ENCODE data around the gene ST6GALNAC2.

Gene ST6GALNAC2

DNA sequence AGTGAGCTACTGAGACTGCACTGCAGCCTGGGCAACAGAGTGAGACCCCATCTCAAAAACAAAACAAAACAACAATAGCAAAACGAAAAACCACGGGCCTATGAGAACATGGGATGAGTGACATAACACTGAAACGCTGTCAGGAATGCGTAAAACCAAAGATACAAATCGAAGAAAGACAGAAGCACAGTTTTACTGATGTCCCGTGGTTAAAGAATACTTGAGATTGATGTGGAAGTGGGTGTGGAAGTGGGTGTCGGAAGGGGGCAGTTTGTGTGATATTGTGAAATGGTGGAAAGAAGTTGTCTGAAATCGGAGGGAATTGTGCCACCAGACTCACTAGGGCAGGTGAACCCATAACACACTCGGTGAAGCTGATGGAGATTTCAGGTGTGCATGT is 9.5 kb downstream of the ST6GALNAC2 start:
- TF ChIP-seq CTCF (IDR thresholded peaks at IDR 0.05; ENCODE audit: low read depth, low read length, missing control alignments) = no peak
- H3K36me3 ChIP-seq (replicated peaks) = no peaks in the 10 kb centered on the region
- H3K4me3 ChIP-seq (ENCODE audit: low read depth, low read length) = no peak overlapping the region
- no peaks in the 10 kb centered on the region for H3K27me3 ChIP-seq (replicated peaks)
- H3K27ac ChIP-seq = no peak overlapping the region
- in situ Hi-C loops (cut with HindIII; ENCODE audit: low pct_ligation_motif_present, low sequenced_read_pairs) = no loop called here
- no peak for DNase-seq

- H3K36me3 ChIP-seq (replicated peaks) = no peaks in the 10 kb centered on the region
- no peak for TF ChIP-seq CTCF (IDR thresholded peaks at IDR 0.05; ENCODE audit: low read depth, low read length, missing control alignments)
- DNase-seq = no peak
- in situ Hi-C loops (cut with HindIII; ENCODE audit: low pct_ligation_motif_present, low sequenced_read_pairs) = no loop called here
- H3K4me3 ChIP-seq (ENCODE audit: low read depth, low read length) = no peak overlapping the region
- H3K27me3 ChIP-seq (replicated peaks) = no peaks in the 10 kb centered on the region
- no peak overlapping the region for H3K27ac ChIP-seq
Measured at GRCh38 chr17:76575570-76575969, 10.1 kb downstream of the ST6GALNAC2 start.

DNA sequence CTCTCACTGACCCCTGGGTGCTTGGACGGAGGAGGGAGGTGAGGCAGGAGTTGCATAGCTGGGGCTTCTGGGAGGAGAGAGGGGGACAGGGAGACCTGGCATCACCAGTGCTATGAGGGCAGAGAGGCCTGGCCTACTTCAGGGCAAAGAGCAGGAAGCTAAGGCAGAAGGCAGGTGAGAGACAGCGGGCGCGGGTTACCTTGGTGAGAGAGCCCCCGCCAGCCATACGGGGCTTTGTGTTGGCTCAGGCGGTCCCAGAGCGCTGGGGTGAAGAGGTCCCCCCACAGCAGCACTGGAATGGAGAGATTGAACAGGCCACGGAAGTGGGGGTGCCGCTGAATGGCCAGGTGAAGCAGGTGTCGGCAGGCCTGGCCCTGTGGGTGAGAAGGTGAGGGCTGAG is 11.5 kb downstream of the ST6GALNAC2 start:
- in situ Hi-C loops (cut with HindIII; ENCODE audit: low pct_ligation_motif_present, low sequenced_read_pairs) = no loop called here
- TF ChIP-seq CTCF (IDR thresholded peaks at IDR 0.05; ENCODE audit: low read depth, low read length, missing control alignments) = no peak
- no peak overlapping the region for H3K4me3 ChIP-seq (ENCODE audit: low read depth, low read length)
- no peaks in the 10 kb centered on the region for H3K27me3 ChIP-seq (replicated peaks)
- H3K36me3 ChIP-seq (replicated peaks) = no peaks in the 10 kb centered on the region
- no peak for DNase-seq
- no peak overlapping the region for H3K27ac ChIP-seq

DNA sequence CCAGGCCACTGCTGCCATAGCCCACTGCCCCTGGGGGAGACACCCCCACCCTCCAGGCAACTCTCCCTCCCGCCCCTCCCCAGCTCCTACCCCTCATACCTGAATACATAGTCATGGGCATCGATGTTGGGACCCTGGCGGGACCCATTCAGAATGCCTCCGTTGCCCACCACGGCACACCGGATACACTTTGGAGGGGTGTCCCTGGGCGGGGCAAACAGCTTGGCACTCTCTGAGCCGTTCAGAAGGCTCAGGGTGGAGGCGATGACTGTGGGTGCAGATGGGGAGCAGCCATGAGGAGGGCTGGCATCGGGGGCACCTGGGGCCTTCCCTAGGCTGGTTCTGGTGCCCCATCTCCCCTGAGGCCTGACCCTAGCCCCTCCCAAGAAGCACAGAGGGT is 12.6 kb downstream of the ST6GALNAC2 start:
- in situ Hi-C loops (cut with HindIII; ENCODE audit: low pct_ligation_motif_present, low sequenced_read_pairs) = no loop called here
- Histone ChIP-seq H3K4me3 (ENCODE audit: low read depth, low read length) (no peak overlapping the region), H3K27me3 (replicated peaks) (no peaks in the 10 kb centered on the region), H3K27ac (no peak overlapping the region), H3K36me3 (replicated peaks) (no peaks in the 10 kb centered on the region)
- no peak for DNase-seq
- TF ChIP-seq CTCF (IDR thresholded peaks at IDR 0.05; ENCODE audit: low read depth, low read length, missing control alignments) = no peak

DNA sequence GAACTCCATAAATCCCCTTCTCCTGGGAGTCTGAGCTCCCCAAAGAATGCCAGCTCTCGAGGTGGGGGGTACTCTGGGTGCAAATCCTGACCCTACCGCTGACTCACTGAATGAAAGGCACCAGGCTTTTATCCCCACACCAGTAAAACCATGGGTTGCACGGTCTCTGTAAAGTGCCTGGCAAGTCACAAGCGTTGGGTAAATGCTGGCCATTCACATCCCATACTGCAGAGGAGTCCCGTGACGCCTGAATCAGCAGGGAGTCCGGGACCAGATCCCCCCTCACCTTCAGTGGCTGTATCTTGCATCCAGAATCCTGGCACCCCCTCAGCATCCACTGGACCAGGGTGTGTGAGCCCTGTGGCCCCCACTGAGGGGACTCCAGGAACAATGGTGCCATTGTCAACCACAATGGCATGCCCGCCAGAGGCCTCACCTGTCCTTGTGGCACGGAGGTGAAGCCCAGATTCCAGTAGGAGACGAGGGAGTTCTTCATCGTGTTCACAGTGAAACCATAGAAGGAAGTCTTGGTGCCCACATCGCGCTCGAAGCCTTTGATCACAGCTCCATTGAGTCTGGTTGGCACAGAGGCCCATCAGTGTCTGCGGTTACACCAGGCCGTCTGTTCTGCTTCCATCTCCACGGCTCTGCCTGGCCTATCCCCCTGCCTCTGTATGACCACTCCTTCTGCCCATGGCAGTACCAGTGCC is 13.3 kb downstream of the ST6GALNAC2 start:
- in situ Hi-C loops (cut with HindIII; ENCODE audit: low pct_ligation_motif_present, low sequenced_read_pairs) = no loop called here
- Histone ChIP-seq H3K4me3 (ENCODE audit: low read depth, low read length) (no peak overlapping the region), H3K36me3 (replicated peaks) (no peaks in the 10 kb centered on the region), H3K27ac (no peak overlapping the region), H3K27me3 (replicated peaks) (no peaks in the 10 kb centered on the region)
- no peak for TF ChIP-seq CTCF (IDR thresholded peaks at IDR 0.05; ENCODE audit: low read depth, low read length, missing control alignments)
- DNase-seq = no peak

Measured in brain microvascular endothelial cell (primary cell).